PFSK-1 (cell line): Measurements from ENCODE around the gene FMNL2.

Experiments used
- POLR2AphosphoS5 ChIP-seq: IDR thresholded peaks from 2 replicates; pipeline ENCODE4 v1.6.1; 2012; ENCODE audit warnings: low read depth, mild to moderate bottlenecking, control low read depth, low read length, moderate library complexity
- REST ChIP-seq, 2 experiments: IDR thresholded peaks; 2 replicates each; pipeline versions ENCODE4 v1.6.1 to v1.8.0; 2011 to 2012; ENCODE audit warnings: low read depth in 2 of 2, low read length in 2 of 2, control low read depth in 1 of 2, inconsistent platforms in 1 of 2, mild to moderate bottlenecking in 1 of 2, moderate library complexity in 1 of 2; ENCODE audit not compliant: insufficient read depth in 1 of 2

GRCh38 chr2:152443771-152444170 is 108.8 kb downstream of the FMNL2 start:
- no peak for TF ChIP-seq POLR2AphosphoS5
- TF ChIP-seq REST (IDR thresholded peaks at IDR 0.05; ENCODE audit: insufficient read depth in 1 of 2, low read depth in 2 of 2, low read length in 2 of 2): no peak
